HFFc6 (cell line): ENCODE results near the gene PRKCH. TPM values are rescaled to one million over a fixed set of nuclear protein-coding genes. Genes with fewer than 3 reads are reported as not detected.

Experiments
- DNase-seq: peaks from one replicate; pipeline ENCODE4 v3.0.0-alpha.2; 2018
- H3K27ac Mint-ChIP-seq: 2 replicates; pipeline ENCODE4 v1.8.0; 2020; ENCODE audit warnings: mild to moderate bottlenecking, mixed read lengths
- H3K27me3 Mint-ChIP-seq: 2 replicates; pipeline ENCODE4 v1.8.0; 2021; ENCODE audit warnings: mild to moderate bottlenecking, moderate library complexity, mixed read lengths; ENCODE audit not compliant: insufficient read depth
- H3K36me3 Mint-ChIP-seq: 2 replicates; pipeline ENCODE4 v1.8.0; 2021; ENCODE audit warnings: low read depth, mixed read lengths
- H3K4me1 Mint-ChIP-seq: 2 replicates; pipeline ENCODE4 v1.8.0; 2020; ENCODE audit warnings: low read depth, mixed read lengths
- H3K4me3 Mint-ChIP-seq: 2 replicates; pipeline ENCODE4 v1.8.0; 2020; ENCODE audit warnings: mild to moderate bottlenecking, moderate library complexity, mixed read lengths
- H3K9me3 Mint-ChIP-seq: 2 replicates; pipeline ENCODE4 v1.8.0; 2020; ENCODE audit warnings: mild to moderate bottlenecking, mixed read lengths
- total RNA-seq, 6 experiments: library from RNA; stranded (reverse); fragmentation: NEBNext Ultra II Directional; extraction: Animal tissue kit (Norgen Biotek cat#: 25700); gene quantifications; 2 replicates in 1 of 6; 3 replicates in 5 of 6; pipeline ENCODE4 v1.2.3, GENCODE V29; 2021
- TF ChIP-seq, protein P1 (sequence below): fragments of 200-600 bp; sonication (generic); IDR thresholded peaks from 2 replicates; pipeline ENCODE4 v1.5.0; 2021; ENCODE audit warnings: antibody characterized with exemption, mild to moderate bottlenecking

The PRKCH gene
- total RNA-seq, 6 experiments from 2014 or later: 0.17 to 1.2 (median 0.35) TPM

GRCh38 chr14:61385002-61385685 is 63.8 kb downstream of the PRKCH start:
- Mint-ChIP-seq H3K27ac (no peak overlapping the region), H3K36me3 (no peaks in the 10 kb centered on the region), H3K4me1 (peaks cover 9% of the 10 kb centered on the region), H3K27me3 (peaks cover 6% of the 10 kb centered on the region), H3K9me3 (no peaks in the 10 kb centered on the region), H3K4me3 (no peak overlapping the region)
- TF ChIP-seq, protein P1, sequence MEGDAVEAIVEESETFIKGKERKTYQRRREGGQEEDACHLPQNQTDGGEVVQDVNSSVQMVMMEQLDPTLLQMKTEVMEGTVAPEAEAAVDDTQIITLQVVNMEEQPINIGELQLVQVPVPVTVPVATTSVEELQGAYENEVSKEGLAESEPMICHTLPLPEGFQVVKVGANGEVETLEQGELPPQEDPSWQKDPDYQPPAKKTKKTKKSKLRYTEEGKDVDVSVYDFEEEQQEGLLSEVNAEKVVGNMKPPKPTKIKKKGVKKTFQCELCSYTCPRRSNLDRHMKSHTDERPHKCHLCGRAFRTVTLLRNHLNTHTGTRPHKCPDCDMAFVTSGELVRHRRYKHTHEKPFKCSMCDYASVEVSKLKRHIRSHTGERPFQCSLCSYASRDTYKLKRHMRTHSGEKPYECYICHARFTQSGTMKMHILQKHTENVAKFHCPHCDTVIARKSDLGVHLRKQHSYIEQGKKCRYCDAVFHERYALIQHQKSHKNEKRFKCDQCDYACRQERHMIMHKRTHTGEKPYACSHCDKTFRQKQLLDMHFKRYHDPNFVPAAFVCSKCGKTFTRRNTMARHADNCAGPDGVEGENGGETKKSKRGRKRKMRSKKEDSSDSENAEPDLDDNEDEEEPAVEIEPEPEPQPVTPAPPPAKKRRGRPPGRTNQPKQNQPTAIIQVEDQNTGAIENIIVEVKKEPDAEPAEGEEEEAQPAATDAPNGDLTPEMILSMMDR: no peak
- DNase-seq: no peak

DNA sequence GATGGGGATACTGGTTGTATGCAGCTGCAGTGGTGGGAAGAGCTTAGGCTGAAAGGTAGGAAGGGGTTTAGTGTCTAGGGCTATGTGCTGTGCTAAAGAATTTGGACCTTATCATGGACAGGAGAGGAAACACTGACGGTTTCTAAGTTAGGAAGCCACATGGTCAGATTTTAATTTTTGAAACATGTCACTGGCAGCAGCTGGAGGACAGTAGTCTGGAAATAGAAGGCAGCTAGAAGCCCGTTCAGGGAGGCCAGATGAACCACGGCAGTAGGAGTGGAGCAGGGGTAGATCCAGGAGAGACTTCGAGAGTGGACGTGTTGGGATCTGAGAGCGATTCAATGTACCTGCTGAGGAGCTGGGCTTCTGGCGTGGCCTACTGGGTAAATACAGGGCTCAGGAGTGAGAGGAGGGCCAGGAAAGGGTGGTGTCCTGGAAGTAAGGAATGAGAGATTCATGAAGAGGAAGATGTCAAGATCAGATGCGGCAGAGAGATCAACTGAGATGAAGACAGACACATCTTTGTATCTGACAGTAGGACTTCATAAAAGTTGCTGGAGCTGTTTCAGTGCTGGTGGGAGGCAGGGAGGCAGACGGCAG is 64.9 kb downstream of the PRKCH start:
- no peaks in the 10 kb centered on the region for H3K36me3 Mint-ChIP-seq
- no peak for DNase-seq

GRCh38 chr14:61387076-61387475 is 65.7 kb downstream of the PRKCH start:
- TF ChIP-seq, protein P1: no peak

More for the DNA sequence above, 64.9 kb downstream of the PRKCH start:
- peaks cover 6% of the 10 kb centered on the region; the same call in 1 of the 2 replicates for H3K27me3 Mint-ChIP-seq
- H3K4me3 Mint-ChIP-seq: no peak overlapping the region
- TF ChIP-seq, protein P1: no peak
- peaks cover 9% of the 10 kb centered on the region for H3K4me1 Mint-ChIP-seq
- H3K9me3 Mint-ChIP-seq: no peaks in the 10 kb centered on the region
- H3K27ac Mint-ChIP-seq: no peak overlapping the region

GRCh38 chr14:61388173-61388975 is 67.0 kb downstream of the PRKCH start:
- H3K4me3 Mint-ChIP-seq: no peak overlapping the region

More at GRCh38 chr14:61387076-61387475, 65.7 kb downstream of the PRKCH start:
- H3K36me3 Mint-ChIP-seq: no peaks in the 10 kb centered on the region
- no peak for DNase-seq
- no peak overlapping the region for H3K4me3 Mint-ChIP-seq
- H3K27ac Mint-ChIP-seq: no peak overlapping the region
- peaks cover 9% of the 10 kb centered on the region for H3K4me1 Mint-ChIP-seq
- peaks cover 6% of the 10 kb centered on the region; the same call in 1 of the 2 replicates for H3K27me3 Mint-ChIP-seq
- H3K9me3 Mint-ChIP-seq: no peaks in the 10 kb centered on the region

GRCh38 chr14:61388976-61389576 is 67.7 kb downstream of the PRKCH start:
- H3K27ac Mint-ChIP-seq: no peak overlapping the region
- no peak overlapping the region for H3K4me3 Mint-ChIP-seq
- no peaks in the 10 kb centered on the region for H3K9me3 Mint-ChIP-seq
- no peaks in the 10 kb centered on the region for H3K36me3 Mint-ChIP-seq
- H3K4me1 Mint-ChIP-seq: peaks cover 9% of the 10 kb centered on the region
- DNase-seq: no peak
- TF ChIP-seq, protein P1: no peak
- H3K27me3 Mint-ChIP-seq: peaks cover 9% of the 10 kb centered on the region; the same call in 1 of the 2 replicates

More at GRCh38 chr14:61388173-61388975, 67.0 kb downstream of the PRKCH start:
- Mint-ChIP-seq H3K27me3 (peaks cover 9% of the 10 kb centered on the region; the same call in 1 of the 2 replicates), H3K4me1 (peaks cover 9% of the 10 kb centered on the region), H3K36me3 (no peaks in the 10 kb centered on the region), H3K9me3 (no peaks in the 10 kb centered on the region), H3K27ac (no peak overlapping the region)
- TF ChIP-seq, protein P1: no peak
- DNase-seq: no peak
